Hippocampal formation (tissue), 2 donors: ENCODE data around the gene VENTX.
A peak's percentile ranks its signal among the peaks of the same experiment; 100 is the strongest.
"Not testable (repeated sequence)": the region's sequence is repeated elsewhere in the genome, so short reads cannot be mapped to it uniquely, and the experiment has no call there.

Experiments used
- DNase-seq, 2 donors: peaks; one replicate each; lab custom pipeline; 2025; lab: John Stamatoyannopoulos, UW

The VENTX gene

DNA sequence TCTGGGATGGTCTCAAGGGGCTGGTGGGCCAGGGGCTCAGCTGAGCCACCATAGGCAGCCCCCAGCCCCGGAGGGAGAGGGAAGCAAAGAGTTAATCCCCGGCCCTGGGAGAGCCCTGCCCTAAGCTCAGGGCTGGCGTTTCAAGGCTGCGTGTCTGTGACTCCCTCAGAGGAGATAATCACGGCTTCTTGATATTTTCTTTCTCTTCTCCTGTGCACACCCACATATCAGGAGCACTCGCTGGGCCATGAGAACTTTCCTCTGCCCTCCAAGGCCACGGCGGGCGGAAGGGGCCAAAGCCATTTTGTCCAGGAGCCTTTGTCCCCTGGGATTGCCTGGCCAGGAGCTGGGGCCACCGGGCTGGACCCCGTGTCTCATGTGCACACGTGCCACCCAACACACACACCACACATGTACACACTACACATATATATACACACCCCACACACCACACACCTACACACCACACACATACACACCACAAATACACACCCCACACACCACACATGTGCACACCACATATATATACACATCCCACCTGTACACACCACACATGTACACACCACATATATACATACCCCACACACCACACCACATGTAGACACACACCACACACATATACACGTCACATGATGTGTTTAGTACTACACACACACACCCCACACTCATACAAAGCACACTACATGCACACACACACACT, 16.9 kb downstream of the VENTX start:
- DNase-seq = no peak

DNA sequence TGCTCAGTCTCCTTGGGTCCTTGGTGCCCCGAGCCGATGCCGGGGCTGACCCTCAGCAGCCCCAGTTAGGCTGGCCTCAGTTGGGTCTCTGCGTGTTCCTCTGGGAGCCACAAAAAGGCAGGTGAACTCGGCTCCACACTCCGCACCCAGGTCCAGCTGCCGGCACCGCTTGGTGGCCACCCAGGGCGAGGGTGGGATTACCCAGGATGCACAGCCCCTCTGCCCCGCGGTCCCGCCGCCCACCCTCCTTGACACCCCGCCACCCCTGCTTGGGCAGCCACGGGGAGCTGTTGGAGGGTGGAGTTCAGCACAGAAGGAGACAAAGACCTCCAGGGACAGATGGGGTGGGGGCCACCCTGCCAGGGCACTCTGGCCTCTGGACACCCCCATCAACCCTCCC, 17.7 kb downstream of the VENTX start:
- DNase-seq = no peak

DNA sequence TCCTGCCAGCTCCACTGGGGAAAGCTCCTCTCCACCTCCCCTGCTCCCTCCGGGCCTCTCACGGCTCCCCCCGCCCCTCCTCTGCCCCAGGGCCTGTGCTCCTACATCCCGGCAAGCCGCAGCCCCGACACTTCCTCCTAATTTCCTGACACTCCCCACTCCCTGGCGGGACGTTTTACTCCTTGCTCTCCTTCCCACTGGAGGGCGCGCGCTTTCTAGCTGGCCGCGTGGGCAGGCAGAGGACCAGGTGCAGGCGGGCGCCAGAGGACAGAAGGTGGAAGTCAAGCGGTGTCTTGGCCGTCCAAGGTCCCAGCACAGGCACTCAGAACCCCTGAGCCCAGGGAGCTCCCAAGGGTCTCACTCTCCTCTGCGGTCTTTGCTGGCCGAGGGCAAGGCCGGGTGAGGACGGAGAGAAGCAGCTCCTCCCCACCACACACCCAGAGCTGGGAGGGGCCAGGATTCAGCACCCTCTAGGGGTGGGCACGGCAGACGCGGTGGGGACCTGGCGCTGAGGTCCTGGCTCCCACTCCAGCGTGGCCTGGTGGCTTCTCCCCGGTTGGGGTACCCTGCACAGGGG, 19.9 kb downstream of the VENTX start:
- no peak for DNase-seq

DNA sequence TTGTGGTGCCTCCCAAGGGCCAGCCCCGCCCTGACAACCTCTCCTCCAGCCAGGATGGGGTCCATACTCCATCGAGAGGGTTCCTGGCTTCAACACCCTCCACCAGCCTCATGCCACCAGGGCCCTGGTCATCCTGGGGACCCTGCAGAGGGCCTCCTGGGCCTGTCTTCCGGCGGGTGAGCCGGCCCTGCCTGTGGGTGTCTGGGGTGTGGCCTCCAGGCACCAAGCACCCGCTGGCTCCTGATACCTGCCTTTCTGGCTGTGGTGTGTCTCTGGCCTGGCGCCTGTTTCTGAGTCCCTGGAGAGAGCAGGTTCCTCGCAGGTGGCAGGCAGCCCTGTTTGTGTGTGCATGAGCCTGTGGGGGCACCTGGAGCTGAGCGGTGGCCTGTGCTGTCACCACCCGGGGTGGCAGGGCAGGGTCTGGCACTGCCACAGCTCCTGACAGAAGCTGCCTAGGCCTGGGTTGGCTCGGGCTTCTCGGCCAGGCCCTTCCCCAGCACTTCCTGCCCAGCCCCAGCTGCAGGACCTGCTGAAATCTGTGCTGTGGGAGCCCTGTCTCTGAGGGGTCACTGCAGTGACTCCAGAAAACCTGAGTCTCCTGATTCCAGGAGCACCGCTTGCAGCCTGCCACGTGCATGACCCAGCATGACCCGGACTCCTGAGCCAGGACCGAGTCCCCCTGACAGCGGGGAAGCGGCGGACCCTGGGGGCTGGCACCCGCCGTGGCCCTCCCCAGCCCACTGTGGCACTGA, 20.6 kb downstream of the VENTX start:
- DNase-seq = no peak

DNA sequence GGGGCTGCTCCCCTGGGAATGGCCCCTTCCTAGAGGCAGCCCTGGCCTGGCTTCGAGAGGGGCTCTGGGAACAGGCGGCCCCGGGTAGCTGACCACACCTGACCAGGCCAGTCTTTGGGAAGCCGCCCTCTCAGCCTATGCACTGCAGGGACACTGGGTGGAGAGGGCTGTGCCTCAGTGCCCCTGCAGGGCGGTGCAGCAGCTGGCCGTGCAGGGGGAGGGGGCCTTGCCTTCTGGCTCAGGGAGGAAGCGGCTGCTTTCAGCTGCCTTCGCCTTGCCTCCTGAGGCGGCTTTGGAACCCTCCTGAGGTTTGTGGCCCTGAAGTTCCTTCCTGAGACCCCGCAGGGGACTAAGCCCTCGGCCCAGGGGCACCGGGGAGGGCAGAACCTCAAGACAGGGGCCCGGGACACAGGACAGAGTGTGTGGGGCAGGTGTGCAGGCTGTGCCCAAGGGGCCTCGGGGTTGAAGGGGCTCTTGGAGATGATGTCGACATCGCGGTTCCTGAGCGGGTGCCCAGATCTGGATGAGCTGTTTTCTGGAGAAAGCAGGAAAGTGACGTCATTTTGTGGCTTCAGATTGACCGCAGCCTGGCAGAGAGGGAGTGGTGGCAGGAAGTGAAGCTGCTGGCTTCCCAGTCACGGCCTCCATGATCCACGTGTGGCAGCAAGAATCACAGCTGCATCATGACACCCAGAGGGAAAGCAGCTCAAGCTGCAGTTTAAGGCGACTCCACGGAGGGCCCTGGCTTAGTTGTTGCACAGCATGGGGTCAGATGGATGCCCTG, 21.4 kb downstream of the VENTX start:
- DNase-seq = peak in 1 of 2 donors; percentile 56

DNA sequence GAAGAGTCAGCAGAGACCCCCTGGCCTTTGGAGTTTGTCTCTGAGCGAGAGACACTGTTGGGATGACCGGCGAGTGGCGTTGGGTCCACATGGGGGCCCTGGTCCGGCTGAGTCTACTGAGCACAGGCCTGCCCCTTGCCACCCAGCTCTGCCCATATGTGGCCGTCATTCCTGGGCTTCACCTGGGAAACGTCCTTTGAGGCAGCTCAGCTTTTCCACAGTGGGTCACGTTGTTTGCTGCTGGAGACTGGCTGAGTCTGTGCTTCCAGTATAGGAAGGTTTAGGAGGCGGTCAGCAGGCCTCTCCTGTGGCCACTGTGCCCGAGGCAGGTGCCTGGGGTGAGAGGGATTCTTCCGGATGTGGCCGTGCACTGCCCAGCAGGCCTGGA, 21.9 kb downstream of the VENTX start:
- DNase-seq = no peak

DNA sequence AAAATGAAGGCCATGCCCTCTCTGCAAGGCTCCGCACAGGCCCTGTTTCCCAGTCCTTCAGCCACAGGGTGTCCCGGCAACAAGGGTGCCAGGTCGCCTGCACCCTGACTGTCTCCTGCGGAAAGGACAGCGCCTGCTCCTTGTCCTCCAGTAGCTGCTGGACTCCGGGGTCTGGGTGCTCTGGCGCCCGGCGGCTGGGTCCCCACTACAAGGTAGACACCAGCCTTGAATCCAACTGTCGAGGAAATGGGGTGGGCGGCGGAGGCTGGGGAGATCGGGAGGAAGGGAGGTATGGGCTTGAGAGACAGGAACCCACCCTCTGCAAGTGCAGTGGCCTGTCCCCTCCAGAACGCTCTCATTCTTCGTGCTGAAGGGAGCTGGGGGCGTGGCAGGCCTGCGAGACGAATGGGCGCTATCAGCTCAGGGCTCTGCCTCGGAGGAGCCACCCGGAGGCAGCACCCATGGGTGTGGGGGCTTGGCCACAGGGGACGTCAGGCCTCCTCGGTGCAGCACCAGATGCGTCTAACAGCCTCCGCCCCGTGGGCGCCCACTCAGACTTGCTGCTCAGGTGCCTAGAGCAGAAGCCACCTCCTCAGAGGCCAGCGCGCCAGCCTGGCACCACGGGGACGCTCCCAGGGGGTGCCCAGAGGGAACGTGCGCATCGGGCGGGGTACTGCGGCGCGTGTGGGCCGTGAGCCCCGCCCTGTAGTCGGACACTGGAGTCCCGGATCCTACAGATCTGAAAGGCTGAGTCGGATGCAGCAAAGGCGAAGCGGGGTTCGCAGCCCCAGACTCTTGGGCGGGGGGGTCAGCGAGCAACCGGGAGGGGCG, 23.5 kb downstream of the VENTX start:
- DNase-seq = peak in 1 of 2 donors; percentile 41

DNA sequence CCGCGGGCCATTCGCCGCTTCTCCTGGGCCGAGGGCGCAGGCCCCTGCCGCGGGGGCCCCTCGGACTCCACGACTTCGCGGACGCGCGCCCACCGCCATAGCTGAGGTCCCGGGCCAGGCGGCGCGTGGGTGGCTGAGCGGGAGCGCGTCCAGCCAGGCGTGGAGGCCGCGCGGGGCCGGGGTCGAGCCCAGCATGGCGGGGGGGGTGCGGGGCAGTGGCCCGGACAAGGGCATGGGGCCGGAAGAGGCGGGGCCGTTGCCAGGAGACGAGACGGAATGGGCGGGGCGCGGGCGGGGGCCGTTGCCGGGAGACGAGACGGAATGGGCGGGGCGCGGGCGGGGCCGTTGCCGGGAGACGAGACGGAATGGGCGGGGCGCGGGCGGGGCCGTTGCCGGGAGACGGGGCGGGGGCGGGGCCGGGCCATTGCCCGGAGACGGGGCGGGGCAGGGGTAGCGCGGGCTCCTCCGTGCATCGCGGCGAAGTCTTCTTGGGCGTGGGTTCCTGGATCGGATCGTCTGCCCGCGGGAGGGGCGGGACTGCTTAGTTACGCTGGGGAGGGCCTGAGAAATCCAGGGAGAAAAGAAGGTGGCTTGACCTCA, 24.2 kb downstream of the VENTX start:
- DNase-seq = peak; percentile 63 to 83

DNA sequence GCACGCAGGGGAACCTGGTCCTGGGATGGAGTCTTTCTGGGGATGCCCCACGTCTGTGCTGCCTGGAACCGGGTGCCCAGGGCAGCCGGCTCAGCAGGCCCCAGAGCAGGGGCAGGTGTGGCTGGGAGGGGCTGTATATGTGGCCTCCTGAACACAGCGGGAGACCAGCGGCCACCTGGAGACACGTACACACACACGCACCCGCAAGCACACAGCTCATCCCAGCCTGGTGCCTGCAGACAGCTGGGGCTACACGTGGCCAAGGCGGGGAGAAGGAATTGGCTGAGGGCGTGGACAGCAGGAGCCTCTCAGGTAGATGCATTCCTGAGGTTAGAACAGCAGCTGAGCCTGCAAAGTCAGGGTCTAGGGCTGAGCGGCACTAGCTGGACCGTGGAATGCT, 25.0 kb downstream of the VENTX start:
- no peak for DNase-seq

DNA sequence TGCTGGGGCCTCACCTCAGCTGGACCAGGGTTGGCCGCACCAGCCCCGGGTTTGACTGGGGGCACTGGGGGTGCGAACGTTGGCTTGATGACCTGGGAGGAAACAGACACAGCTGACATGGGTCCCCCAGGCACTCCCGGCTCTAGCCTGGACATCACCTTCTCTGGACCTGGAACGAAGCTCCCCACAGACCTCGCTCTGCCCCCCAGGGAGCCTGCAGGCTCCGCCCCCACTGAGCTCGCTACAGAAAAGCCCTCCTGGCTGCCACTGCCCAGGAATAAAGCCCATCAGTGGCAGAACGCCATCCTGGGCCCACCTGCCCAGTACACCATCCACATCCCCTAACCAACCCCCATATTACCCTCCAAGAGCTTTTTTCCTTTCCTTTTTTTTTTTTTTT, 26.0 kb downstream of the VENTX start:
- no peak for DNase-seq

DNA sequence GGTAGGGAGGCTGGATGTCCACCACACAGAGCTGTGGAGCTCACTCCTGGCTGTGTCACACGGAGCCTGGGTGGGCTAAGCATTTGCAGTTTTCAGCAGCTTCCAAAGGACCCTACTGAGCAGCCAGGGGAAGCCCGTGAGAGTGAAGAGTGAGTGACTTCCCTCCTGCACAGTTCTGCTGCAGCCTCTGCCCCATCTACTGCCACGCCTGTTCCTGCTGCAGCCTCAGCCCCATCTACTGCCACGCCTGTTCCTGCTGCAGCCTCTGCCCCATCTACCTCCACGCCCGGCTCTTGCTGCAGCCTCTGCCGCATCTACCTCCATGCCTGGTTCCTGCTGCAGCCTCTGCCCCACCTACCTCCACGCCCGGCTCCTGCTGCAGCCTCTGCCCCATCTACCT, 26.8 kb downstream of the VENTX start:
- DNase-seq = no peak

DNA sequence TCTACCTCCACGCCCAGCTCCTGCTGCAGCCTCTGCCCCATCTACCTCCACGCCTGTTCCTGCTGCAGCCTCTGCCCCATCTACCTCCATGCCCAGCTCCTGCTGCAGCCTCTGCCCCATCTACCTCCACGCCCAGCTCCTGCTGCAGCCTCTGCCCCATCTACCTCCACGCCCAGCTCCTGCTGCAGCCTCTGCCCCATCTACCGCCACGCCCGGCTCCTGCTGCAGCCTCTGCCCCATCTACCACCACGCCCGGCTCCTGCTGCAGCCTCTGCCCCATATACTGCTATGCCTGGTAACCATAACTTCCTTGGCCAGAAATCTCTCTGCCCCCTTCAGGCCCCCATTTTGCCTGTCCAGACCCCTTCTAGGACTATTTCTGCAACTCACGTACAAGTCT, 27.4 kb downstream of the VENTX start:
- DNase-seq = not testable (repeated sequence)

DNA sequence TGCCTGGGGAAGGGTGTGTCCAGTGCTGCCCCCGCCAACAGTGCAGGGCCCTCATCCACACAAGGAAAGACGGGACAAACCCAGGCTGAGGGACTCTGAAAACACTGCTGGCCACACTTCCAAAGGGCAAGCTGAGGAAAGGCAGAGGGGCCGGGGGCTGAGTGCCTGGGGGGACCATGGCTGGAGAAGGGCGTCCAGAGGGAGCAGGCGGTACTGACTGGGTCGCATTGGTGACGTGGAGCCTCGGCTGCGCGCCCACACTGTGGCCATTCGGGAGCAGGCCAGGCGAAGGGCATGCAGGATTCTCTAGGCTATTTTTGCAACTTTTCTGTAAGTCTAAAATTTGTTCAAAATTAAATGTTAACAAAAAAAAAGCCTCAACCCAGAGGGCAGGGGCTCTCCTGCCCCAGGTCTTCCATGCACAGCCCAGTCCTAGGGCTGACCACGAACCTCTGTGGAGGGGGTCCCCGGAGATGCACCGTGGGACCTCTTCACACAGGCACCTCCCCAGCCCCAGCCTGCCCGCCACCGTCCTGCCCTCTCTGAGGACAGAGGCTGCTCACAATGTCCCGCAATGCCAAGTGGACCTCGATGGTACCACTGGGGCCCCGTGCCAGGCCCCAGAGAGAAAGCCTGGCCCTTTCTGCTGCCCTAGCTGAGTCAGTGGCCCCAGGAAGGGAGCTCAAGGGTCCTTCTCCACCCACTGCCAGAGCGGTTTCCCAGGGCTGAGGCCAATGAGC, 28.6 kb downstream of the VENTX start:
- DNase-seq = no peak

DNA sequence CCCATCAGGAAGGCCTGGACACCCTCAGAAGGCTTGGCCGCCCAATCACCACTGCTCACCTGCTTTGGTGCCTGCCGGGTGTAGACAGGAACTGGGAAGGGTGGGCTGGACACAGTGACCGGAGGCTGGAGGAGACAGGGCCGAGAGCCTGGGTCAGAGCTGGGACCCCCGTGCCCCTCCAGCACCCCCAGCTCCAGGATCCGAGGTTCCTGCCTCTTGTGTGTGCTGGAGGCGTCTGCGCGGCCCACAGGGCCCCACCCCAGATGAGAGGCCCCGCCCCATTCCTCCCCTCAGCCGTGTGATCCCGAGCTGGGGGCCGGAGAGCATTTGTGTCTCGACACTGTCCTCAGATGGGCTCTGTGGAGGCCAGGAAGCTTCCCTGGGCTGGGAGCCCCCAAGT, 29.6 kb downstream of the VENTX start:
- no peak for DNase-seq

DNA sequence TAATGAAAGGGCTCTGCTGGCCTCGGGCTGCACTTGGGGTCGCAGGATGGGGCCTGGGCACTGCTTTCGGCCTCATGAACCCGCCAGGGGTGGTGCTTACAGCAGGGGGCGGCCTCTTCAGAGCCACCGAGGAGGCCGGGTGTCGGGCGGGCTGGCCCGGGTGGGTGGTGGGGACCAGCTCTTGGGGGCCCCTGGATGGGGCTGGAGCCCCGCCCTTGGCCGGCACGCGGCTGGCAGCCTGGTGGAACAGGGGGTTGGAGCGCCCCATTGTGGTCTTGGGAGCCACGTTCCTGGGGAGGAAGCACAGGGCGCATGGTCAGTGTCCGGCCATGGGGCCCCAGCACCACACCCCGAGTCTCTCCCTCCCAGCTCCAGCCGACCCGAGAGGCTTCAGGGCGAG, 30.2 kb downstream of the VENTX start:
- DNase-seq = no peak

DNA sequence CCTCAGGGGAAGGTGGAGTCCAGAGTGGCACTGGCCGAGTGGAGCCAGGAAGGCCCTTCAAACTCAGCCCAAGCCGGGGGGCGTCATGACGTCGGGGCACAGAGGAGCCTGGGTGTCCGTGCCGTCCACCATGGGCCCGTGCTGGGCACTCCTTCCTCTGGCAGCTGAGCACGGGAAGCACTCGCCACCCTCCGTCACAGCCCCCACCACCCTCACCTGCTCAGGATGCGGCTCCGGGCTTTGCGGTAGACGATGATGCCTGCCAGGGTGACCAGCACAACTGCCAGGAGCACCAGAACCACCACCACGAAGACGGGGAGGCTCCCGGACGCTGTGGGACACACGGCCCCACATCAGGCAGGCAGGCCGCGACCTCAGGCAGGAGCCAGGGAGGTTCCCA, 30.9 kb downstream of the VENTX start:
- no peak for DNase-seq

DNA sequence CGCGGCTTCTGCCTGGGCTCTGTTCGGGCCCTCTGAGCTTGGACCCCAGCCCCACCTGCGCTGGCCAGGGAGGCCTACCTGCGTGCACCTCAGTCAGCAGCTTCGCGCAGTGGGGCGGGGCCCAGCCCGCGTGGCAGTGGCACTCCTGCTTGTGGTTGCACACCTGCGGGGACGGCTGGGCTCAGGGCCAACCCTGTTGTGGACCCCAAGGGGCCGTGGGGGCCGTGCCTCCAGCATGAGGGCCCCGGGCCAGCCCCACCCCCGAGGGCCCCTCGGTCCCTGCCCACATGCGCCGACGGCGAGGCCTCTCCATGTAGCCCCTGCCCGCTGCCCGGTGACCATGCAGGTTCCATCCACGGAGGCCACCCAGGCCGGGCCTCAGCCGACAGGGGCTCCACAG, 31.7 kb downstream of the VENTX start:
- no peak for DNase-seq

DNA sequence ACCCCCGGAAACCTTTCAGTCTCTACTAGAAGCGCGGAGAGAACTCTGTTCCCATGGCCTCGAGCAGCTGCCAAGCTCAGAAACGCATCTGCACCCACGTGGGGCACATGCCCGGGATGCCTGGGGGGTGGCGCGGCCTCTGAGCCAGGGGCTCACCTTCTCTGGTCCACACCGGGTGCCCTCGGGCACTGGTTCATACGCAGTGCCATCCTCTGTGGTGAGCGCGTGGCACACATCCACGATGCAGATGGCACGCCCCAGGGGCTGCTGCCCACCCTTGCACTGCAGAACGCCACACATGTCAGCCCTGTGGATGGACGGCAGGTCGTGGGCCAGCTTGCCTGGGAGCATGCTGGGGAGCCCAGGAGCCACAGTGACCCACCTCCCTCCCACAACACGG, 32.5 kb downstream of the VENTX start:
- no peak for DNase-seq

DNA sequence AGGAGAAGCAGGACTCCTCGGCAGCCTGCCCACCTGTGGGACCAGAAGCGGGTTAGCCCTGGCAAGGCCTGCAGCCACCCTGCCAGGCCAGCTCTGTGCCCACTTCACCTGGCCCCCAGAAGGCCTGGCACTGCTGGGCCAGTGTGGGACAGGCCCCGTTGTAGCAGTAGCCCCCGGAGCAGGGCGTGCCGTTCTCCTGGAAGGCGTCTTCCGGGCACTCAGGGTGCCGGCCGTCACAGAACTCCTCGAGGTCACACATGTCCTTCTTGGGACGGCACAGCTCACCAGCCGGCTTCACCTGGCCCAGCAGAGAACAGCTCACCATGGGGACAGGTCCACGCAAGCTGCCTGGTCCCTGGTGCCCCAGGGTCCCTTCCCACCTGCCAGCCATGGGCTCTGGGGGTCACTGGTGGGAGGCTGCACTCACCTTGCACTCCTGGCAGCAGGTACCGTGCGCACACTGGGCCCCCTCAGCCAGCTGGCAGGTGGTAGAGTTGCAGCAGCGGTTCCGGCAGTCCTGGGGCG, 33.2 kb downstream of the VENTX start:
- DNase-seq = no peak
